SK-N-SH (cell line): ENCODE results near the gene FAM78A.
"Not testable (repeated sequence)": the region's sequence is repeated elsewhere in the genome, so short reads cannot be mapped to it uniquely, and the experiment has no call there.

Source experiments
- CTCF ChIP-seq: fragments of 200-600 bp; sonication (generic); IDR thresholded peaks from 2 replicates; pipeline ENCODE4 v1.6.1; 2017; ENCODE audit warnings: antibody characterized with exemption, mild to moderate bottlenecking, moderate library complexity
- EP300 ChIP-seq, 2 experiments: IDR thresholded peaks; 2 replicates each; pipeline versions ENCODE4 v1.4.0 to v1.6.1; 2012; ENCODE audit warnings: borderline replicate concordance in 1 of 2, low read depth in 1 of 2, low read length in 1 of 2
- FOSL2 ChIP-seq: IDR thresholded peaks from 2 replicates; pipeline ENCODE4 v1.4.0; 2012; ENCODE audit warnings: low read depth, mild to moderate bottlenecking, moderate library complexity, borderline replicate concordance
- FOXJ3 ChIP-seq: sonication (generic); formaldehyde crosslinking; IDR thresholded peaks from 2 replicates; pipeline ENCODE4 v1.5.1; 2020; ENCODE audit warnings: mild to moderate bottlenecking, missing genetic modification reagents
- FOXM1 ChIP-seq: IDR thresholded peaks from 2 replicates; pipeline ENCODE4 v1.4.0; 2012; ENCODE audit warnings: low read depth, mild to moderate bottlenecking
- MAX ChIP-seq: IDR thresholded peaks from 2 replicates; pipeline ENCODE4 v1.4.0; 2012; ENCODE audit warnings: low read depth
- MEF2A ChIP-seq: IDR thresholded peaks from 2 replicates; pipeline ENCODE4 v1.4.0; 2012; ENCODE audit warnings: low read depth, borderline replicate concordance
- MXI1 ChIP-seq: IDR thresholded peaks from 2 replicates; pipeline ENCODE4 v1.6.1; 2012; ENCODE audit warnings: mild to moderate bottlenecking, low read depth, low read length, improper control_type of control experiment
- POLR2AphosphoS5 ChIP-seq: IDR thresholded peaks from 2 replicates; pipeline ENCODE4 v1.6.1; 2012; ENCODE audit warnings: low read depth, low read length
- RAD21 ChIP-seq: IDR thresholded peaks from 2 replicates; pipeline ENCODE4 v1.6.1; 2012; ENCODE audit warnings: mild to moderate bottlenecking, low read length
- TCF12 ChIP-seq: IDR thresholded peaks from 2 replicates; pipeline ENCODE4 v1.4.0; 2012
- TEAD4 ChIP-seq: IDR thresholded peaks from 2 replicates; pipeline ENCODE4 v1.4.0; 2012; ENCODE audit warnings: mild to moderate bottlenecking, borderline replicate concordance; ENCODE audit not compliant: insufficient read depth
- USF2 ChIP-seq: fragments of 150-350 bp; IDR thresholded peaks from 2 replicates; pipeline ENCODE4 v1.6.1; 2017; ENCODE audit warnings: antibody characterized with exemption, low read length, low read depth, borderline replicate concordance

- not testable (repeated sequence) for TF ChIP-seq CTCF; EP300 (IDR thresholded peaks at IDR 0.05; ENCODE audit: borderline replicate concordance in 1 of 2, low read depth in 1 of 2, low read length in 1 of 2); MAX; RAD21; FOXJ3 (CRISPR knock-in tag); FOXM1; POLR2AphosphoS5; TEAD4; MXI1; TCF12; FOSL2; MEF2A; USF2
Observed at GRCh38 chr9:131271016-131271273, 5.4 kb downstream of the FAM78A start.
